Body of pancreas (tissue), 4 donors: ENCODE results near the gene TUBG2. TPM values are rescaled to one million over a fixed set of nuclear protein-coding genes. Genes with fewer than 3 reads are reported as not detected.

Experiments used
- ATAC-seq: fragments of 150-250 bp; one replicate; pipeline ENCODE4 v1.9.1; 2016
- DNase-seq, 4 donors: peaks; one replicate each; pipeline ENCODE4 v3.0.0-alpha.2; 2019
- H3K27ac ChIP-seq, 4 donors: fragments of 200-600 bp; sonication (generic); 1 replicate in 3 of 4; 2 replicates in 1 of 4; pipeline versions ENCODE4 v1.5.1 to v1.6.1; 2016 to 2019; ENCODE audit warnings: mild to moderate bottlenecking in 1 of 4, mixed read lengths in 1 of 4, moderate library complexity in 1 of 4
- H3K27me3 ChIP-seq, 2 donors: fragments of 200-600 bp; sonication (generic); one replicate each; pipeline ENCODE4 v1.6.0; 2016; ENCODE audit warnings: mild to moderate bottlenecking in 1 of 2
- H3K36me3 ChIP-seq, 2 donors: fragments of 200-600 bp; sonication (generic); replicated peaks in 1 of 2; 2 replicates each; pipeline ENCODE4 v1.5.1; 2016; ENCODE audit warnings: low read depth in 2 of 2; ENCODE audit not compliant: insufficient read depth in 1 of 2
- H3K4me1 ChIP-seq: fragments of 200-600 bp; sonication (generic); one replicate; pipeline ENCODE4 v1.6.0; 2016
- H3K4me3 ChIP-seq, 2 donors: fragments of 200-600 bp; sonication (generic); 1 replicate in 1 of 2; 2 replicates in 1 of 2; pipeline ENCODE4 v1.5.1; 2016 to 2019
- H3K9me3 ChIP-seq, 3 donors: fragments of 200-600 bp; sonication (generic); 1 replicate in 2 of 3; 2 replicates in 1 of 3; pipeline ENCODE4 v1.5.1; 2016
- CTCF ChIP-seq, 7 experiments: fragments of 450-650 bp in 4 of 7; fragments of 200-600 bp in 3 of 7; sonication (generic) in 3 of 7; IDR thresholded peaks; one replicate each; pipeline ENCODE4 v1.5.1; 2016 to 2019; ENCODE audit warnings: antibody characterized with exemption in 7 of 7
- POLR2A ChIP-seq, 3 donors: fragments of 450-650 bp; IDR thresholded peaks; one replicate each; pipeline ENCODE4 v1.6.1; 2016; ENCODE audit warnings: antibody characterized with exemption in 3 of 3, mild to moderate bottlenecking in 2 of 3
- WGBS, 2 donors: methylation state at CpG; one replicate each; pipeline ENCODE4 v1.1.5; 2017; 5-methylcytosine and 5-hydroxymethylcytosine counted together
- intact Hi-C: fragments of 100-400 bp; cut with DNase I; formaldehyde crosslinking; loops from one replicate; pipeline ENCODE4 v1.15.1; 2023
- total RNA-seq, 2 donors: library from RNA; depleted of rRNA; stranded (reverse); fragments of >200 nt; gene quantifications; one replicate each; pipeline ENCODE4 v1.1.0, GENCODE V29; 2016

The TUBG2 gene
- total RNA-seq, 2 donors from 2014 or later = 64.1 to 80.4 TPM

GRCh38 chr17:42697108-42697811 is 38.2 kb downstream of the TUBG2 start:
- ATAC-seq (no peak), DNase-seq (no peak)
- WGBS, 2 donors = 84 to 88% methylated on average over 19 of the region's 19 CpGs
- Histone ChIP-seq H3K4me3 (no peak overlapping the region), H3K4me1 (no peaks in the 10 kb centered on the region), H3K36me3 (peaks cover 0 to 4% of the 10 kb centered on the region in 2 donors), H3K27ac (no peak overlapping the region), H3K9me3 (no peaks in the 10 kb centered on the region), H3K27me3 (no peaks in the 10 kb centered on the region)
- intact Hi-C loops = loop anchor here (10.0 kb wide), 1 partner anchor 248 kb away; no protein-coding TSS in a partner anchor
- no peak for TF ChIP-seq CTCF (IDR thresholded peaks at IDR 0.05)
- no peak for TF ChIP-seq POLR2A (IDR thresholded peaks at IDR 0.05)

GRCh38 chr17:42698736-42699414 is 39.8 kb downstream of the TUBG2 start:
- peaks cover 4 to 8% of the 10 kb centered on the region in 2 donors for H3K36me3 ChIP-seq
- no peak overlapping the region for H3K27ac ChIP-seq
- no peaks in the 10 kb centered on the region for H3K4me1 ChIP-seq
- DNase-seq (peak in 1 of 4 donors; percentile 26), ATAC-seq (no peak)
- intact Hi-C loops = loop anchor here (10.0 kb wide), 1 partner anchor 246 kb away; no protein-coding TSS in a partner anchor
- H3K9me3 ChIP-seq = no peaks in the 10 kb centered on the region
- 78 to 92% methylated on average over 2 of the region's 2 CpGs for WGBS, 2 donors
- no peak overlapping the region for H3K4me3 ChIP-seq
- TF ChIP-seq CTCF (IDR thresholded peaks at IDR 0.05) = no peak
- no peak for TF ChIP-seq POLR2A (IDR thresholded peaks at IDR 0.05)
- no peaks in the 10 kb centered on the region for H3K27me3 ChIP-seq

GRCh38 chr17:42699415-42699740 is 40.3 kb downstream of the TUBG2 start:
- ATAC-seq (no peak), DNase-seq (no peak)
- intact Hi-C loops = loop anchor here (10.0 kb wide), 1 partner anchor 245 kb away; no protein-coding TSS in a partner anchor
- Histone ChIP-seq H3K9me3 (no peaks in the 10 kb centered on the region), H3K27me3 (no peaks in the 10 kb centered on the region), H3K4me3 (no peak overlapping the region), H3K27ac (no peak overlapping the region), H3K36me3 (peaks cover 7 to 12% of the 10 kb centered on the region in 2 donors), H3K4me1 (no peaks in the 10 kb centered on the region)
- 95 to 98% methylated on average over 4 of the region's 4 CpGs for WGBS, 2 donors
- TF ChIP-seq CTCF (IDR thresholded peaks at IDR 0.05) = no peak
- TF ChIP-seq POLR2A (IDR thresholded peaks at IDR 0.05) = no peak

- Histone ChIP-seq H3K36me3 (peaks cover 16 to 25% of the 10 kb centered on the region in 2 donors), H3K9me3 (no peaks in the 10 kb centered on the region), H3K27ac (no peak overlapping the region), H3K4me3 (no peak overlapping the region), H3K4me1 (no peaks in the 10 kb centered on the region), H3K27me3 (no peaks in the 10 kb centered on the region)
- no peak for TF ChIP-seq CTCF (IDR thresholded peaks at IDR 0.05)
- TF ChIP-seq POLR2A (IDR thresholded peaks at IDR 0.05) = no peak
- intact Hi-C loops = no loop called here
- 82 to 84% methylated on average over 10 of the region's 10 CpGs for WGBS, 2 donors
- DNase-seq = no peak
- no peak for ATAC-seq
Measured at GRCh38 chr17:42700586-42701289, 41.7 kb downstream of the TUBG2 start.
